ENCODE data around the gene SNCAIP.

The SNCAIP gene

GRCh38 chr5:122490718-122491117 is 178.7 kb downstream of the SNCAIP start:
- Histone ChIP-seq H2BK12ac (ENCODE audit: low read length) (no peak overlapping the region), H3K4ac (ENCODE audit: low read depth, low read length) (no peak overlapping the region), H2AFZ (ENCODE audit: insufficient read depth, low read length, poor library complexity) (no peak overlapping the region), H3K18ac (ENCODE audit: low read length) (no peak overlapping the region), H3K14ac (ENCODE audit: low read length) (no peak overlapping the region), H3K4me1 (ENCODE audit: control insufficient read depth in 1 of 2, insufficient read depth in 2 of 2, low read length in 2 of 2) (no peaks in the 10 kb centered on the region), H3K23ac (ENCODE audit: low read length) (no peak overlapping the region), H2AK5ac (ENCODE audit: low read length) (no peak overlapping the region), H2BK5ac (ENCODE audit: low read depth, low read length, poor library complexity) (no peak overlapping the region), H3K9me3 (ENCODE audit: insufficient read depth, low read depth, low read length) (no peaks in the 10 kb centered on the region), H3K27me3 (ENCODE audit: insufficient read depth, low read length) (no peaks in the 10 kb centered on the region), H3K79me1 (ENCODE audit: low read length) (no peaks in the 10 kb centered on the region), H3K27ac (ENCODE audit: low read depth, low read length) (no peak overlapping the region), H3K4me3 (ENCODE audit: low read depth, low read length) (no peak overlapping the region), H3K36me3 (ENCODE audit: control insufficient read depth in 1 of 2, insufficient read depth in 2 of 2, low read length in 2 of 2) (no peaks in the 10 kb centered on the region), H3K4me2 (ENCODE audit: low read length) (no peak overlapping the region), H4K91ac (ENCODE audit: low read depth, low read length) (no peak overlapping the region), H3K9ac (ENCODE audit: low read length) (no peak overlapping the region), H4K12ac (ENCODE audit: low read depth, low read length) (no peak overlapping the region), H3K79me2 (ENCODE audit: control insufficient read depth, insufficient read depth, low read length, poor library complexity) (no peaks in the 10 kb centered on the region), H2BK120ac (ENCODE audit: insufficient read depth, low read length, poor library complexity) (no peak overlapping the region), H4K8ac (ENCODE audit: low read depth, low read length) (no peak overlapping the region)
- no CpG with 5 or more reads among the region's 5 CpGs for WGBS (ENCODE audit: extremely low coverage, insufficient coverage, insufficient read length)
- peak in 1 of 2 donors; percentile 57 for DNase-seq

- H3K14ac ChIP-seq (ENCODE audit: low read length) = no peak overlapping the region
- H2BK120ac ChIP-seq (ENCODE audit: insufficient read depth, low read length, poor library complexity) = no peak overlapping the region
- H3K27ac ChIP-seq (ENCODE audit: low read depth, low read length) = no peak overlapping the region
- no peak overlapping the region for H2AFZ ChIP-seq (ENCODE audit: insufficient read depth, low read length, poor library complexity)
- H3K9me3 ChIP-seq (ENCODE audit: insufficient read depth, low read depth, low read length) = no peaks in the 10 kb centered on the region
- no peak overlapping the region for H2BK5ac ChIP-seq (ENCODE audit: low read depth, low read length, poor library complexity)
- no peak overlapping the region for H3K9ac ChIP-seq (ENCODE audit: low read length)
- H3K4ac ChIP-seq (ENCODE audit: low read depth, low read length) = no peak overlapping the region
- no peak overlapping the region for H3K18ac ChIP-seq (ENCODE audit: low read length)
- DNase-seq = peak; percentile 15 to 60
- no peak overlapping the region for H4K91ac ChIP-seq (ENCODE audit: low read depth, low read length)
- H4K12ac ChIP-seq (ENCODE audit: low read depth, low read length) = no peak overlapping the region
- H3K23ac ChIP-seq (ENCODE audit: low read length) = no peak overlapping the region
- no peaks in the 10 kb centered on the region for H3K27me3 ChIP-seq (ENCODE audit: insufficient read depth, low read length)
- no peaks in the 10 kb centered on the region for H3K79me2 ChIP-seq (ENCODE audit: control insufficient read depth, insufficient read depth, low read length, poor library complexity)
- no peak overlapping the region for H2AK5ac ChIP-seq (ENCODE audit: low read length)
- H3K4me1 ChIP-seq (ENCODE audit: control insufficient read depth in 1 of 2, insufficient read depth in 2 of 2, low read length in 2 of 2) = no peaks in the 10 kb centered on the region
- H3K36me3 ChIP-seq (ENCODE audit: control insufficient read depth in 1 of 2, insufficient read depth in 2 of 2, low read length in 2 of 2) = no peaks in the 10 kb centered on the region
- WGBS (ENCODE audit: extremely low coverage, insufficient coverage, insufficient read length) = no CpG with 5 or more reads among the region's 3 CpGs
- H4K8ac ChIP-seq (ENCODE audit: low read depth, low read length) = no peak overlapping the region
- H3K79me1 ChIP-seq (ENCODE audit: low read length) = no peaks in the 10 kb centered on the region
- H2BK12ac ChIP-seq (ENCODE audit: low read length) = no peak overlapping the region
- no peak overlapping the region for H3K4me3 ChIP-seq (ENCODE audit: low read depth, low read length)
- H3K4me2 ChIP-seq (ENCODE audit: low read length) = no peak overlapping the region
Measured at GRCh38 chr5:122492675-122493074, 180.6 kb downstream of the SNCAIP start.

- H3K18ac ChIP-seq (ENCODE audit: low read length) = no peak overlapping the region
- no peak overlapping the region for H3K9ac ChIP-seq (ENCODE audit: low read length)
- H2BK120ac ChIP-seq (ENCODE audit: insufficient read depth, low read length, poor library complexity) = no peak overlapping the region
- no peak overlapping the region for H3K4me2 ChIP-seq (ENCODE audit: low read length)
- no peaks in the 10 kb centered on the region for H3K9me3 ChIP-seq (ENCODE audit: insufficient read depth, low read depth, low read length)
- DNase-seq = no peak
- no peak overlapping the region for H2AK5ac ChIP-seq (ENCODE audit: low read length)
- no peak overlapping the region for H3K14ac ChIP-seq (ENCODE audit: low read length)
- H4K91ac ChIP-seq (ENCODE audit: low read depth, low read length) = no peak overlapping the region
- H3K23ac ChIP-seq (ENCODE audit: low read length) = no peak overlapping the region
- H4K12ac ChIP-seq (ENCODE audit: low read depth, low read length) = no peak overlapping the region
- H3K79me2 ChIP-seq (ENCODE audit: control insufficient read depth, insufficient read depth, low read length, poor library complexity) = no peaks in the 10 kb centered on the region
- H3K27ac ChIP-seq (ENCODE audit: low read depth, low read length) = no peak overlapping the region
- H3K4me1 ChIP-seq (ENCODE audit: control insufficient read depth in 1 of 2, insufficient read depth in 2 of 2, low read length in 2 of 2) = no peaks in the 10 kb centered on the region
- WGBS (ENCODE audit: extremely low coverage, insufficient coverage, insufficient read length) = no CpG with 5 or more reads among the region's 9 CpGs
- H2BK5ac ChIP-seq (ENCODE audit: low read depth, low read length, poor library complexity) = no peak overlapping the region
- no peak overlapping the region for H3K4ac ChIP-seq (ENCODE audit: low read depth, low read length)
- no peak overlapping the region for H2AFZ ChIP-seq (ENCODE audit: insufficient read depth, low read length, poor library complexity)
- no peak overlapping the region for H4K8ac ChIP-seq (ENCODE audit: low read depth, low read length)
- H3K36me3 ChIP-seq (ENCODE audit: control insufficient read depth in 1 of 2, insufficient read depth in 2 of 2, low read length in 2 of 2) = no peaks in the 10 kb centered on the region
- no peaks in the 10 kb centered on the region for H3K27me3 ChIP-seq (ENCODE audit: insufficient read depth, low read length)
- H3K4me3 ChIP-seq (ENCODE audit: low read depth, low read length) = no peak overlapping the region
- no peak overlapping the region for H2BK12ac ChIP-seq (ENCODE audit: low read length)
- no peaks in the 10 kb centered on the region for H3K79me1 ChIP-seq (ENCODE audit: low read length)
Measured at GRCh38 chr5:122493091-122494021, 181.3 kb downstream of the SNCAIP start.

GRCh38 chr5:122494109-122494508 is 182.1 kb downstream of the SNCAIP start:
- Histone ChIP-seq H2AK5ac (ENCODE audit: low read length) (no peak overlapping the region), H2BK12ac (ENCODE audit: low read length) (no peak overlapping the region), H3K23ac (ENCODE audit: low read length) (no peak overlapping the region), H3K14ac (ENCODE audit: low read length) (no peak overlapping the region), H2BK5ac (ENCODE audit: low read depth, low read length, poor library complexity) (no peak overlapping the region), H4K8ac (ENCODE audit: low read depth, low read length) (no peak overlapping the region), H3K79me2 (ENCODE audit: control insufficient read depth, insufficient read depth, low read length, poor library complexity) (no peaks in the 10 kb centered on the region), H3K4me3 (ENCODE audit: low read depth, low read length) (no peak overlapping the region), H3K36me3 (ENCODE audit: control insufficient read depth in 1 of 2, insufficient read depth in 2 of 2, low read length in 2 of 2) (no peaks in the 10 kb centered on the region), H3K4ac (ENCODE audit: low read depth, low read length) (no peak overlapping the region), H3K27ac (ENCODE audit: low read depth, low read length) (no peak overlapping the region), H3K4me1 (ENCODE audit: control insufficient read depth in 1 of 2, insufficient read depth in 2 of 2, low read length in 2 of 2) (no peaks in the 10 kb centered on the region), H4K91ac (ENCODE audit: low read depth, low read length) (no peak overlapping the region), H4K12ac (ENCODE audit: low read depth, low read length) (no peak overlapping the region), H3K18ac (ENCODE audit: low read length) (no peak overlapping the region), H2AFZ (ENCODE audit: insufficient read depth, low read length, poor library complexity) (no peak overlapping the region), H2BK120ac (ENCODE audit: insufficient read depth, low read length, poor library complexity) (no peak overlapping the region), H3K9ac (ENCODE audit: low read length) (no peak overlapping the region), H3K79me1 (ENCODE audit: low read length) (no peaks in the 10 kb centered on the region), H3K9me3 (ENCODE audit: insufficient read depth, low read depth, low read length) (no peaks in the 10 kb centered on the region), H3K4me2 (ENCODE audit: low read length) (no peak overlapping the region), H3K27me3 (ENCODE audit: insufficient read depth, low read length) (no peaks in the 10 kb centered on the region)
- no CpG with 5 or more reads among the region's 4 CpGs for WGBS (ENCODE audit: extremely low coverage, insufficient coverage, insufficient read length)
- no peak for DNase-seq
